SK-N-SH (cell line): ENCODE results near the gene ERC1. TPM values are rescaled to one million over a fixed set of nuclear protein-coding genes. Genes with fewer than 3 reads are reported as not detected.

Experiments used
- CTCF ChIA-PET: fragments of 300-600, 350-600 bp; formaldehyde crosslinking; extraction: SDS; loops from one replicate; lab custom pipeline; 2021; lab: Yijun Ruan, JAX
- POLR2A ChIA-PET: fragments of 350-600 bp; sonication (Branson Sonifier 250); formaldehyde crosslinking; extraction: SDS; loops from one replicate; lab custom pipeline; 2020; ENCODE audit warnings: antibody characterized with exemption, inconsistent platforms; lab: Yijun Ruan, JAX
- DNase-seq: peaks from one replicate; pipeline ENCODE4 v3.0.0; 2012
- H2AFZ ChIP-seq: fragments of 200-600 bp; sonication (generic); 2 replicates; pipeline ENCODE4 v1.8.1; 2016; ENCODE audit warnings: antibody characterized with exemption, mild to moderate bottlenecking, low read depth
- H3F3A ChIP-seq: fragments of 200-600 bp; sonication (generic); replicated peaks from 2 replicates; pipeline ENCODE3; 2016; ENCODE audit warnings: antibody characterized with exemption, mild to moderate bottlenecking; ENCODE audit not compliant: insufficient read depth
- H3K27ac ChIP-seq, 2 experiments: fragments of 200-500 bp in 1 of 2; fragments of 200-600 bp in 1 of 2; sonication (Bioruptor generic) in 1 of 2; sonication (generic), shearing (Covaris generic) in 1 of 2; 2 replicates each; pipeline versions ENCODE4 v1.5.1 to v1.6.1; 2014 to 2016; ENCODE audit warnings: low read depth in 2 of 2, inconsistent platforms in 1 of 2, low read length in 1 of 2, mild to moderate bottlenecking in 1 of 2, mixed read lengths in 1 of 2
- H3K27me3 ChIP-seq: fragments of 200-600 bp; sonication (generic), shearing (Covaris generic); 2 replicates; pipeline ENCODE4 v1.6.1; 2016; ENCODE audit warnings: mixed run types; ENCODE audit not compliant: insufficient read depth
- H3K36me3 ChIP-seq, 2 experiments: fragments of 200-500 bp in 1 of 2; fragments of 200-600 bp in 1 of 2; sonication (Bioruptor generic) in 1 of 2; sonication (generic) in 1 of 2; replicated peaks in 1 of 2; 2 replicates each; pipeline versions ENCODE3 to v1.5.1; 2014 to 2016; ENCODE audit warnings: low read length in 1 of 2, mild to moderate bottlenecking in 1 of 2; ENCODE audit not compliant: insufficient read depth in 2 of 2, control insufficient read depth in 1 of 2
- H3K4me1 ChIP-seq, 2 experiments: fragments of 200-500 bp in 1 of 2; fragments of 200-600 bp in 1 of 2; sonication (Bioruptor generic) in 1 of 2; sonication (generic), shearing (Covaris generic) in 1 of 2; 2 replicates each; pipeline versions ENCODE4 v1.5.1 to v1.6.1; 2014 to 2016; ENCODE audit warnings: low read depth in 1 of 2, low read length in 1 of 2, mixed run types in 1 of 2; ENCODE audit not compliant: insufficient read depth in 2 of 2, control insufficient read depth in 1 of 2
- H3K4me2 ChIP-seq: fragments of 200-600 bp; sonication (generic), shearing (Covaris generic); 2 replicates; pipeline ENCODE4 v1.6.1; 2017; ENCODE audit warnings: mixed run types
- H3K4me3 ChIP-seq, 2 experiments: fragments of 200-500 bp in 1 of 2; fragments of 200-600 bp in 1 of 2; sonication (Bioruptor generic) in 1 of 2; sonication (generic), shearing (Covaris generic) in 1 of 2; 2 replicates each; pipeline versions ENCODE4 v1.5.1 to v1.8.1; 2014 to 2016; ENCODE audit warnings: low read depth in 2 of 2, inconsistent platforms in 1 of 2, low read length in 1 of 2, mild to moderate bottlenecking in 1 of 2, mixed read lengths in 1 of 2, moderate library complexity in 1 of 2
- H3K79me2 ChIP-seq: fragments of 200-600 bp; sonication (generic); 2 replicates; pipeline ENCODE4 v1.8.1; 2017; ENCODE audit warnings: mild to moderate bottlenecking; ENCODE audit not compliant: insufficient read depth
- H3K9ac ChIP-seq: fragments of 200-600 bp; sonication (generic); 2 replicates; pipeline ENCODE4 v1.6.1; 2017; ENCODE audit warnings: mixed run types
- H3K9me2 ChIP-seq: fragments of 200-600 bp; sonication (generic); 2 replicates; pipeline ENCODE4 v1.6.1; 2017; ENCODE audit warnings: mixed run types
- H3K9me3 ChIP-seq: fragments of 200-600 bp; sonication (generic); 2 replicates; pipeline ENCODE4 v1.6.1; 2017; ENCODE audit warnings: mixed run types, mild to moderate bottlenecking, moderate library complexity
- H4K20me1 ChIP-seq: fragments of 200-600 bp; sonication (generic); 2 replicates; pipeline ENCODE4 v1.6.1; 2017; ENCODE audit warnings: mild to moderate bottlenecking, mixed run types; ENCODE audit not compliant: insufficient read depth
- CTCF ChIP-seq: fragments of 200-600 bp; sonication (generic); IDR thresholded peaks from 2 replicates; pipeline ENCODE4 v1.6.1; 2017; ENCODE audit warnings: antibody characterized with exemption, mild to moderate bottlenecking, moderate library complexity
- ELF1 ChIP-seq: IDR thresholded peaks from 2 replicates; pipeline ENCODE4 v1.4.0; 2012
- EZH2phosphoT487 ChIP-seq: fragments of 200-600 bp; sonication (generic); IDR thresholded peaks from 2 replicates; pipeline ENCODE4 v1.6.1; 2017; ENCODE audit warnings: low read depth, mixed run types, mild to moderate bottlenecking, antibody characterized with exemption, moderate library complexity, borderline replicate concordance
- FOSL2 ChIP-seq: IDR thresholded peaks from 2 replicates; pipeline ENCODE4 v1.4.0; 2012; ENCODE audit warnings: low read depth, mild to moderate bottlenecking, moderate library complexity, borderline replicate concordance
- FOXJ3 ChIP-seq: sonication (generic); formaldehyde crosslinking; IDR thresholded peaks from 2 replicates; pipeline ENCODE4 v1.5.1; 2020; ENCODE audit warnings: mild to moderate bottlenecking, missing genetic modification reagents
- FOXM1 ChIP-seq: IDR thresholded peaks from 2 replicates; pipeline ENCODE4 v1.4.0; 2012; ENCODE audit warnings: low read depth, mild to moderate bottlenecking
- GABPA ChIP-seq: IDR thresholded peaks from 2 replicates; pipeline ENCODE4 v1.4.0; 2012; ENCODE audit warnings: low read depth, mild to moderate bottlenecking
- IRF3 ChIP-seq: fragments of 150-350 bp; IDR thresholded peaks from 2 replicates; pipeline ENCODE4 v1.6.1; 2016; ENCODE audit warnings: mild to moderate bottlenecking, low read depth, low read length
- JUND ChIP-seq: IDR thresholded peaks from 2 replicates; pipeline ENCODE4 v1.4.0; 2012
- MEF2A ChIP-seq: IDR thresholded peaks from 2 replicates; pipeline ENCODE4 v1.4.0; 2012; ENCODE audit warnings: low read depth, borderline replicate concordance
- MXI1 ChIP-seq: IDR thresholded peaks from 2 replicates; pipeline ENCODE4 v1.6.1; 2012; ENCODE audit warnings: mild to moderate bottlenecking, low read depth, low read length, improper control_type of control experiment
- NFIC ChIP-seq: IDR thresholded peaks from 2 replicates; pipeline ENCODE4 v1.4.0; 2012; ENCODE audit warnings: borderline replicate concordance
- NRF1 ChIP-seq: IDR thresholded peaks from 2 replicates; pipeline ENCODE4 v1.6.1; 2012; ENCODE audit warnings: low read depth, mild to moderate bottlenecking, low read length
- RAD21 ChIP-seq: IDR thresholded peaks from 2 replicates; pipeline ENCODE4 v1.6.1; 2012; ENCODE audit warnings: mild to moderate bottlenecking, low read length
- RCOR1 ChIP-seq: fragments of 150-350 bp; IDR thresholded peaks from 2 replicates; pipeline ENCODE4 v1.6.1; 2017; ENCODE audit warnings: antibody characterized with exemption, low read length
- RXRA ChIP-seq: IDR thresholded peaks from 2 replicates; pipeline ENCODE4 v1.4.0; 2012; ENCODE audit warnings: low read depth, mild to moderate bottlenecking, borderline replicate concordance
- USF1 ChIP-seq: IDR thresholded peaks from 2 replicates; pipeline ENCODE4 v1.4.0; 2012; ENCODE audit warnings: low read depth, borderline replicate concordance
- USF2 ChIP-seq: fragments of 150-350 bp; IDR thresholded peaks from 2 replicates; pipeline ENCODE4 v1.6.1; 2017; ENCODE audit warnings: antibody characterized with exemption, low read length, low read depth, borderline replicate concordance
- WGBS: methylation state at CpG from one replicate; pipeline ENCODE4 v1.1.6; 2017; ENCODE audit warnings: low lambda C conversion rate; 5-methylcytosine and 5-hydroxymethylcytosine counted together
- polyA plus RNA-seq, 3 experiments: library from polyadenylated mRNA; depleted of rRNA; stranded (reverse); fragments of >200 nt; gene quantifications; 2 replicates each; pipeline ENCODE4 v1.2.3, GENCODE V29; 2012

The ERC1 gene
- polyA plus RNA-seq, 1 of the 3 experiments (the other 2 are of a cell fraction): 7.5 TPM

- no peak overlapping the region for H2AFZ ChIP-seq
- H3F3A ChIP-seq: no peaks in the 10 kb centered on the region
- H3K9ac ChIP-seq: no peak overlapping the region
- no peak overlapping the region for H3K27ac ChIP-seq
- no peak overlapping the region for H3K4me2 ChIP-seq
- peaks cover 7 to 19% of the 10 kb centered on the region in 2 experiments; a peak in 3 of 4 replicates for H3K4me1 ChIP-seq
- WGBS: 68% methylated on average over 3 of the region's 3 CpGs
- peaks cover 0 to 8% of the 10 kb centered on the region in 2 experiments for H3K36me3 ChIP-seq
- TF ChIP-seq GABPA (no peak), IRF3 (no peak), CTCF (peak; percentile 36)
- H3K27me3 ChIP-seq: no peaks in the 10 kb centered on the region
- H3K79me2 ChIP-seq: no peaks in the 10 kb centered on the region
- no peak overlapping the region for H3K4me3 ChIP-seq
- H4K20me1 ChIP-seq: no peaks in the 10 kb centered on the region
- no peaks in the 10 kb centered on the region for H3K9me3 ChIP-seq
- no peak for DNase-seq
- ChIA-PET CTCF (interaction anchor here (0.7 to 1.0 kb wide), 3 partner anchors 13 to 310 kb away, joined by 3 read pairs; no protein-coding TSS in a partner anchor), POLR2A (no interaction called here)
- no peaks in the 10 kb centered on the region for H3K9me2 ChIP-seq
Observed at GRCh38 chr12:1279050-1279449, 288.0 kb downstream of the ERC1 start.

- Histone ChIP-seq H3K9me2 (no peaks in the 10 kb centered on the region), H2AFZ (no peak overlapping the region), H3K9ac (no peak overlapping the region), H3F3A (no peaks in the 10 kb centered on the region), H3K4me3 (no peak overlapping the region), H3K79me2 (no peaks in the 10 kb centered on the region), H3K9me3 (no peaks in the 10 kb centered on the region), H3K4me1 (peaks cover 7 to 19% of the 10 kb centered on the region in 2 experiments; a peak in 3 of 4 replicates), H3K4me2 (no peak overlapping the region), H3K36me3 (peaks cover 0 to 8% of the 10 kb centered on the region in 2 experiments)
- WGBS: 94% methylated on average over 5 of the region's 5 CpGs
- DNase-seq: no peak
- POLR2A ChIA-PET: no interaction called here
- CTCF ChIA-PET: no interaction called here
- TF ChIP-seq NFIC (no peak), IRF3 (no peak), RXRA (no peak), MEF2A (no peak), MXI1 (no peak), EZH2phosphoT487 (no peak), USF2 (no peak), RAD21 (no peak), JUND (no peak), ELF1 (no peak), CTCF (no peak), USF1 (no peak), FOSL2 (no peak), NRF1 (no peak), RCOR1 (no peak), FOXM1 (no peak), FOXJ3 (no peak)
- TF ChIP-seq, all 33 proteins: peak for 0
- no peak overlapping the region for H3K27ac ChIP-seq
- no peaks in the 10 kb centered on the region for H4K20me1 ChIP-seq
- H3K27me3 ChIP-seq: no peaks in the 10 kb centered on the region
Observed at GRCh38 chr12:1280059-1280458, 289.0 kb downstream of the ERC1 start.
